Right kidney (tissue), 1 donor: ENCODE data around the gene MAML3.

ENCODE experiments used
- DNase-seq: peaks from one replicate; pipeline ENCODE4 v3.0.0-alpha.2; 2016

The MAML3 gene

GRCh38 chr4:139808808-139809756 lies 344.9 kb downstream of the MAML3 start:
- DNase-seq = peak; percentile 82

- no peak for DNase-seq
These were observed 345.6 kb downstream of the MAML3 start for GRCh38 chr4:139808381-139808807.

- no peak for DNase-seq
These were observed 346.5 kb downstream of the MAML3 start for GRCh38 chr4:139807483-139807882.

DNA sequence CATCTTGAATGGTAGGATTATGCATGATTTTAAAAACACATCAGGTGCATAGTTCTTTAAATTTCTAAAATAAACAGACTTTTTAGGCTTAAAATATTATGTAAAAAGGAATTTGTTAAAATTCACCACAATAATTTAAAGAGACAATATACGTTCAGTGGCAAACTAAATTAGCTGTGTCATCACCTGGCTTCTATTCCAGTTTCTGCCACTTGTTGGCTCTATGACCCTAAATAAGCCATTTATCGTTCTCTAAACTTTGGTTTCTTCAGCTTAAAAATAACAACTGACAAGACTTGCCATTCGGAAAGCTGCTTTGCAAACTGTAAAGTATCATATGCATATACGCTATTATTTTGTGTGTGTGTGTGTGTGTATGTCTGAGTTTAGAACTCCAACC lies 347.1 kb downstream of the MAML3 start:
- DNase-seq = no peak

DNA sequence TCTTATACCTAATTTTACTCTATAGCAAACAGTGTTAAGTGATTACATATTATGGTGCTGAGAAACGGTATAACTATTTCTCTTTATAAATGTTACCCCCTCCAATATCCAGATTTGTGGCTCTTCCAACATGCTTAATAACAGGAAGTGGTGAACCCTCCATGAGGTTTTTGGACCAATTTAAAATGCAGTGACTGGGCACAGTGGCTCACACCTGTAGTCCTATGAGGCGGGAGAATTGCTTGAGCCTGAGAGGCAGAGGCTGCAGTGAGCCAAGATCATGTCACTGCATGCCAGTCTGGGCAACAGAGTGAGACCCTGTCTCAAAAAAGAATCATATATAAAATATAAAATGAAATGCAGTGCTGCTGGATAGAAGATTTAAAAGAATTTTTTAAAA lies 351.1 kb downstream of the MAML3 start:
- no peak for DNase-seq

- no peak for DNase-seq
These were observed 351.5 kb downstream of the MAML3 start for GRCh38 chr4:139802488-139802887.

GRCh38 chr4:139801895-139802294 lies 352.1 kb downstream of the MAML3 start:
- DNase-seq = no peak

GRCh38 chr4:139800082-139800481 lies 353.9 kb downstream of the MAML3 start:
- no peak for DNase-seq

DNA sequence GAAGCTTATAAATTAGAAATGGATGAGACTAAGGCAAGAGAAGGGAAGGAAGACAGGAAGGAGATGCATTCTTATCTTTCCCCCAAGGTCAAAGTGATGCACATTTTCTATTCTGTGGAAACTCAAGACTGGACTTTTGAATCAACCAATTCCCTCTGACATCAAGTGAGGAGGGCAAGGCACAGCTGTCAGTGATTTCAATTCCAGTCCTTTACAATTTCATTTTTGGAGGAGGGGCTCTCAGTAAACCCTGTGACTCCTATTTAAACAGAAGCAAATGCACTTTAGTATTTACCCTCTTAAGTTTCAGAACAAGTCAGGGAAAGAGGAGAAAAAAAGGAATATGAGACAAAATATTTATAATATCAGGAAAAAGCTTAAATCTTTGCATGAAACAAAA lies 354.4 kb downstream of the MAML3 start:
- no peak for DNase-seq

DNA sequence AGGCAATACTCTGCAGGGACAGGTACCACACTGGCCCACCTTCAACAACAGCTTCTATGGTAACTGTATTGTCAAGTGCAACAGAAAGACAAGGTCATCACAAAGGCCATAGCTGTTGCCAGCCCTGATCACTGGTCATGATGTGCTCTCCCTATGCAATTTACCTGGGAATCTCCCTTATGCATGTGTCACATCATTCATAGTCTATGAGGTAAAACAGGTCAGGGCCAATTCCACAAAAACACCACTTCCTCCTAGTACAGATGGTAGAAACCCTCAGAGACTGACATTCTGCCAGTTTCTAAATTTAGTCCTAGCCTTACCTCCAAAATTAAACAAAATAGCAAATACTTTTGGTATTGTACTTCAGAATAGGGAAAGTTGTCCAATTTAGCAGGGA lies 355.5 kb downstream of the MAML3 start:
- no peak for DNase-seq

DNA sequence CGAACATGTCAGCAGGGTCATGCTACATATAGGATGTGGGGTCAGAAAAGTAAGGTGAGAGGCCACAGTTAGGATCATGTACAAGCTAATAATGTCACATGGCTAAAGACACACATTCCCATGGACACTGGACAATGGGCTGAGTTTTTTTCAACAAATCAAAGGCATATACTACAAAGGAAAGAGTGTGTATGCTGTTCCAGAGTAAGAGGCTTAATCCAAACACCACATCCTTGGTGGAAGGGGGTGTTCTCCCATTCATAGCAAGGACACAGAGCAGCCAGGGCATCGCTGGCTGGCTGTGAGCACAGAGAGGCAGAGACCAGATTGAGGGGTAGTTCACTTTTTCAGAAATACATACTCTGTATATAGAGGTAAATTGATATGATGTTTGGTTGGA lies 356.7 kb downstream of the MAML3 start:
- DNase-seq = no peak

- no peak for DNase-seq
These were observed 358.3 kb downstream of the MAML3 start for GRCh38 chr4:139795527-139796314.

GRCh38 chr4:139794158-139794954 lies 359.6 kb downstream of the MAML3 start:
- DNase-seq = no peak

GRCh38 chr4:139791681-139792080 lies 362.3 kb downstream of the MAML3 start:
- no peak for DNase-seq

DNA sequence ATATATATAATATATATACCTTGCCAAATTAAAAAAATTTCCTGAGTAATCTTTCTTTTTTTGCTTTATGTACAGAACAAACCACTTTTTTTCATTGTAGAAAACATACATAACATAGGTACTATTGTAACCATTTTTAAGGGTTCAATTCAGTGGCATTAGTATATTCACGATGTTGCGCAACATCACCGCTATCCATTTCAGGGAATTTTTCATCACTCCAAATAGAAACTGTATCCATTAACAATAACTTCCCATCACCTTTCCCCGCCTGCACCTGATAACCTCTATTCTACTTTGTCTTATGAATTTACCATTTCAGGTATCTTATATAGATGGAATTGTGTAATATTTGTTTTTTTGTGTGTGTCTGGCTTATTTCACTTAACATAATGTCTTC lies 363.7 kb downstream of the MAML3 start:
- no peak for DNase-seq

DNA sequence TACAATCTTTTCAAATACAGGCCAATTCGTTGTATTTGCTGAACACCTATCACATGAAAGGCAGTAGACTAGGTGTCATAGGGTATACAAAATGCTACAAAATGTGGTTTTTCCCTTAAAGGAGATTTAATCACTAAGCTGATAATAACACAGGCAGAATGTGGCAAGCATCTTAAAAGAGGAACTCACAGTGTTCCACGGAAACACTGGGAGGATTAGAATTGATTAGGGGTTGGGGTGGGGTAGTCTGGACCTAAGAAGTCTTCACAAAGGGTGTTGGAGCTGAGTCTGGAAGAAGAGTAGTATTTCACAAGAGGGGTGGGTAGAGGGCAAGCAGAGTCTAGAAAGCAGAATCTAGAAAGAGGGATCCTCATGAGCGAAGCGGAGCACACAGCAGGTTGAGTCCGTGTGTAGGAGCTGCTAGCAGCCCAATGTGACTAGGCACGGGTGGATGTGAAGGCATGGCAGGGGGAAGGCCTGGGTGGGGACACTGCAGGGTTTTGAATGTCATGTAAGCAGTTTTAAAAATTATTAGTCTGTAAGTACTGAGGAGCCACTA lies 364.8 kb downstream of the MAML3 start:
- DNase-seq = no peak

DNA sequence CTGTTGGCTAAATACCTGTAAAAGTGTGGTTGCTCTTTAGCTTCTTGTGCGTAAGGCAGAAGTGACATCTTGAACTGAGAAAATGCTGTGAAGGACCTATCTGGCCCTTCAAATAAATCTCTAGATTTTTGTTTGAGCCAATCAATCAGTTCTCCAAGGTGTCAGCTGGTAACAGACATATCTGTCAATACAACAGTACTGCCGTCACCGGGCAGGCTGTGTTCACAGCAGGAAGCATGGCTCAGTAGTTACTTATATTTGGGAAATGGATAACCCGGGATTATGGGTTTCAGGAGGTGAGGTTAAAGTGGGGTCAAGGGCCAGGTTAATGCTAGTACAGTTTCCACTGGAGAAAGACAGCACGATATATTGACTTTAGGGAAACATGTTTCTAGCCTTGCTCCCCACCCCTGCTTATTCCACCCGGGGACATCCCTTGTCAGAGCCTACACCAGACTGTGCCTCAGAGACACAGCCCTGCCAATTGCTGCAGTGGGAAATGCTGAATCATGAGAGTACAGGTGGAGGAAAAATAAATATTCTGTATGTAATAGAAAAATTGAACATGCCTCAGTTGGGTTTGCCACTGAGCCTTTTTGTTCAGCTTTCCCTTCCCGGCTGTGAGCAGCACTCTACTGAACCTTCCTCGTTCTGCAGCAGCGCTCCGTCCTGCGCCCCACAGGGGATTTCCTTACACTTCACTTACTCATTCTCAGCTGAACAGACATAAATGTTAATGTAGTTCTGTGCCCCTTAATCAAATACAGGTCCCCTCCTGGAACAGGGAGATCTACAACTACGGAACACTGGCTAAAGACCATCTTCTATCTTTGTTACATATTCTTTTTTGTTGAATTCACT lies 367.3 kb downstream of the MAML3 start:
- peak; percentile 44 for DNase-seq

DNA sequence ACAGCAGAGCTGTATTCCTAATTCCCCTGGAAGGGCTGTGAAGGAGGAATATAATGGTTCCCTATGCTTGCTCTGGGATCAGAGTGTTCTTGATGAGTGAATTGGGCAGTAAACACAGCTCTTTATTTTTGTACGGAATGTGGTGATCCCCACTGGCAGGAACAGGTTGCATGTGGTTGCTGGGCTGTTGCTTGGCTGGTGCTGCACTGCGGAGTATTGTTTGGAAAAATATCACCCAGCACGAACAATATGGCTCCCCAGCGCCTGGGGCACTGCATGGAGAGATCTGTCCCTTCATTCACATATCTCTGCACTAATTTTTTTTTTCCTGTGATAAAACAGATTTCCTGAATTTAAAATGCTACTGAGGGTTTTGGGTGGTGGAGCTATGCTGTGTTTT lies 368.6 kb downstream of the MAML3 start:
- no peak for DNase-seq

GRCh38 chr4:139783741-139784484 lies 370.1 kb downstream of the MAML3 start:
- DNase-seq = no peak

- no peak for DNase-seq
These were observed 371.0 kb downstream of the MAML3 start for GRCh38 chr4:139782926-139783522.
